Right forelimb (tissue), 1 donor: ENCODE data around the gene KCNMB1.

Experiments
- DNase-seq: peaks from one replicate; pipeline ENCODE4 v3.0.0-alpha.2; 2018

Gene KCNMB1

GRCh38 chr5:170338291-170338690 is 50.9 kb downstream of the KCNMB1 start:
- no peak for DNase-seq

- DNase-seq: no peak
Observed at GRCh38 chr5:170337045-170337733, 52.0 kb downstream of the KCNMB1 start.

DNA sequence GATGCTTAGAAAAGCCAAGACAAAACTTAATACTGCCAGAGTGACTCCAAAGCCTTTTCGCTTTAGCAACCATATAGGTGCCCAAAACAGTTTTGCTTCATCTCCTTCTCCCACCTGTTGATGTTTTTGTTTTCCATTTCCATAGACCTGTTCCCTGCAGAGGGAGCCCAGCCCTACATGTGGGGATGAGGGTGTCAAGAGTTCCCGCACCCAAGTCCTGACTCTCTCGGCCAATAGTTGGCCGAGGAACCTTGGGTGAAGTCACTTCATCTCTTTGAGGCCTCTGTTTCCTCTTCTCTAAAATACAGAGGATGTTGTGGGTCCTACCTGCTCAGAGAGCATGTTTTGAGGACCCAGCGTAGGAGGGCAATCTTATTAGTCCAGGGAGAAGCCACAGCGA is 53.1 kb downstream of the KCNMB1 start:
- DNase-seq: no peak

DNA sequence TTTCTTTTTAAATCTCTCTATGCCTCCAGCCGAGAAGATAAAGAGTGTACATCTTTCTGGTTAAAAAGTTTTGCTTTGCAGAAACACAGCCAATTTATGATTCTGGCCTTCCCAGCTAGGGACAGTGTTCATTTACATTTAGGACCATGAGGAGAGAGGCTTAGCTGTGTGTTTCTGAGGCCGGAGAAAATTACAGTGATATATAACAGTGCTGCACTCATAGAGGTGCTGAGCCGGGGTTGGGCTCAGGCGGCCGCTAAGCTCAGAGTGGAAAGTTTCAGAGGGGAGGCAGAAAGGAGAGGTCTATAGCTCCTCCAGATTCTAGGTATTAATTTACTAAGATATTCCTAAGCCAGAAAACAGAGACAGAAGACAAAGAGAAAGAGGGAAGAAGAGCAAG is 54.5 kb downstream of the KCNMB1 start:
- DNase-seq: no peak

DNA sequence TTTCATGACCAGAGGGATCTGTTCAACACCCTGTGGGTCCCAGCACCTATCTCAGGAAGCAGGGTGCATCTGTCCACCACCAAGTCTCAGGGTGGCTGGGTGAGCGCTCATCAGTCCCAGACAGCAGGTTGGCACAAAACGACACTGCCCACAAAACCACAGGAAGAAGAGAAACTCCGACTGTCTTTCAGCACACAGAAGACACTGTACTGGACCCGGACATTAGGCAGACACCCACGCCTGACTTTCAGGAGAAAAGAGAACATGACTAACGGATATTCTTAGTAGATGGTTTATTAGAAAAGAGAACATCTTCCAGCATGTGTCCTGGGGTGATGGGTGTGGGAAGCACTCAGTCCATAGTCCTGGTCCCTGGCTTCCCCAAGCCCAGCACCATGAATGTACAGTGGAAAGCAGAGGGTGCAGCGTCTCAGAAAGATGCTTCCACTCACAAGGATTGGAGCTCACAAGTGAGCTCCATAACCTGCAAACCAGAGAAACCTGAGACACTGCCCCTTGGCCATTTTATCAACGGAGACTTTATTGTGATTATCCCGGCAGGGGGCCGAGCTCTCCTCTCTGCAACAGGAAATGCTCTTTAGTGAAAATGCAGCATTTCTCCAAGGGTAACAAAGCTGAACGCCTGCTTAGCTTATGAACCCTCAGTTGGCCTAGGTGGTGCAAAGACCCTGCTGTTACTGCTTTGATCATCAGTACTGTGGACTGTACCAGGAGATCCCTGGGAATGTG is 55.8 kb downstream of the KCNMB1 start:
- no peak for DNase-seq

DNA sequence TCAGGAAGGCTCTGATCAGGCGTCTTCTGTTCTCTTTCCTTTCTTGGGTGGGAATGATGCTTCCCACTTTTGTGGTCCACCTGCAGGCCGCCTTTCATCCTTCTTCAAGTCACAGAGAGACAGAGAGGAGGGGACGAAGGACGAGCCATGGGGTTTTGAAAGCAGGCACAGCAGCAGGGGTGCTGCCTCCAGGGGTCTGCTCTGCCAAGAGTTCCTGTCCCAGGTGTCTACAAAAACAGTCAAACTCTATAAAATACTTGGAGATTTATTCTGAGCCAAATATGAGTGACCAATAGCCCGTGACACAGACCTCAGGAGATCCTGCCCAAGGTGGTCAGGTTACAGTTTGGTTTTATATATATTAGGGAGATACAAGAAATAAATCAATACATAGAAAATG is 57.1 kb downstream of the KCNMB1 start:
- DNase-seq: no peak

GRCh38 chr5:170330568-170331054 is 58.6 kb downstream of the KCNMB1 start:
- no peak for DNase-seq

GRCh38 chr5:170329524-170329923 is 59.6 kb downstream of the KCNMB1 start:
- no peak for DNase-seq

DNA sequence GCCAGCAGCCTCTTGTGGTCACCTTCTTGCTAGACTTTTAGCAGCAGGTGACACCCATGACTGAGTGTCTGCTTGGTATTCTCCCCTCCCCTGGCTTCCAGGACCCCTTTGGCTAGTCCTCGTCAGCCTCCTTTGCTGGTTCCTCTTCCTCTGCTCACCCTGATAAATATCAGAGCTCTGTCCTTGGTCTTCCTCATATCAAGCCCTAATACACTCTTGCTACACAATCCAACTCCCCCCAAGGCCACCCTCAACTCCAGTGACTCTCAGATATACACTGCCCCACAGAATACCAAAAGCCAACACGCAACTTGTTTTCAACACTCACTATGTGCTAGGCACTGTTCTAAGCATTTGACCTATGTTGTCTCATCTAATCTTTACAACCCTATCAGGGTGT is 61.3 kb downstream of the KCNMB1 start:
- no peak for DNase-seq

DNA sequence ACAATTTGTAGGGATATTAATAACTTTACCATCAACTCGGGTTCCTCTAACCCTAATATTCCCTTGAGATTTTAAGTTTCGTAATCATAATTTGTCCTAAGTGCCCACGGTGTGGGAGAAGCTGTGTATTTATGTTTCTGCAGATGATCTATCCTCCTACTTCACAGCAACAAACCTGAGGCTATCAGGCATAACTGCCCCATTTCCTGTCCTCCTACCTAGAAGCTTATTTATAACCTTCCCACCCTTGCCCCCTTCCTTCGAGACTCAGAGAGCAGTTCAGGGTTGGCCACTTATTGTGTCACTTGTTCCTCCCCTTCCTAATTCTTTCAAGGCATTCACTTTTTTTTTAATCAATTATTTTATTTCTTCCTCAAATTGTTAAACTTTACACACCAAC is 62.0 kb downstream of the KCNMB1 start:
- DNase-seq: no peak
